ENCODE measurements around the gene RFX7. TPM values are rescaled to one million over a fixed set of nuclear protein-coding genes. Genes with fewer than 3 reads are reported as not detected.

RFX7 gene
- total and polyA plus RNA-seq, 8 donors, result 1.3 to 12.4 (median 5.5) TPM

- H3K36me3 ChIP-seq, result no peaks in the 10 kb centered on the region
- H3K27ac ChIP-seq, result no peak overlapping the region
- DNase-seq, result no peak
- H3K27me3 ChIP-seq, result no peaks in the 10 kb centered on the region
- H3K4me1 ChIP-seq, result no peaks in the 10 kb centered on the region
- TF ChIP-seq CTCF (IDR thresholded peaks at IDR 0.05), result no peak
- intact Hi-C loops (cut with DNase I), result no loop called here
- WGBS, 2 donors, result 70 to 77% methylated on average over 5 of the region's 5 CpGs
- no peaks in the 10 kb centered on the region for H3K9me3 ChIP-seq
- H3K4me3 ChIP-seq, result no peak overlapping the region
- no peak for ATAC-seq
- no peak for FAIRE-seq
Measured at GRCh38 chr15:56049577-56049976, 194.1 kb downstream of the RFX7 start.

GRCh38 chr15:56047354-56047753, 196.3 kb downstream of the RFX7 start:
- Histone ChIP-seq H3K27ac (no peak overlapping the region), H3K9me3 (no peaks in the 10 kb centered on the region), H3K4me3 (no peak overlapping the region), H3K36me3 (no peaks in the 10 kb centered on the region), H3K4me1 (no peaks in the 10 kb centered on the region), H3K27me3 (no peaks in the 10 kb centered on the region)
- no peak for FAIRE-seq
- no peak for TF ChIP-seq CTCF (IDR thresholded peaks at IDR 0.05)
- WGBS, 2 donors, result 49 to 63% methylated on average over 1 of the region's 1 CpG
- ATAC-seq, result no peak
- no peak for DNase-seq
- intact Hi-C loops (cut with DNase I), result no loop called here

GRCh38 chr15:56045068-56045748, 198.5 kb downstream of the RFX7 start:
- ATAC-seq (no peak), FAIRE-seq (no peak), DNase-seq (no peak)
- H3K36me3 ChIP-seq, result no peaks in the 10 kb centered on the region
- H3K4me1 ChIP-seq, result peaks cover 0 to under 1% (median 0%) of the 10 kb centered on the region in 3 donors
- 76 to 80% methylated on average over 3 of the region's 3 CpGs for WGBS, 2 donors
- no peak overlapping the region for H3K4me3 ChIP-seq
- TF ChIP-seq CTCF (IDR thresholded peaks at IDR 0.05), result no peak
- H3K27ac ChIP-seq, result no peak overlapping the region
- no peaks in the 10 kb centered on the region for H3K9me3 ChIP-seq
- intact Hi-C loops (cut with DNase I), result no loop called here
- H3K27me3 ChIP-seq, result no peaks in the 10 kb centered on the region

- H3K36me3 ChIP-seq, result no peaks in the 10 kb centered on the region
- DNase-seq (no peak), FAIRE-seq (no peak), ATAC-seq (no peak)
- no peak for TF ChIP-seq CTCF (IDR thresholded peaks at IDR 0.05)
- H3K27ac ChIP-seq, result no peak overlapping the region
- no peaks in the 10 kb centered on the region for H3K9me3 ChIP-seq
- H3K4me3 ChIP-seq, result no peak overlapping the region
- H3K27me3 ChIP-seq, result no peaks in the 10 kb centered on the region
- peaks cover 0 to 8% (median 4%) of the 10 kb centered on the region in 3 donors for H3K4me1 ChIP-seq
- WGBS, 2 donors, result 70 to 73% methylated on average over 8 of the region's 8 CpGs
- intact Hi-C loops (cut with DNase I), result no loop called here
Measured at GRCh38 chr15:56042982-56043980, 200.4 kb downstream of the RFX7 start.
